Superior temporal gyrus (tissue), 1 donor: Measurements from ENCODE around the gene CPA1.

Source experiments
- DNase-seq: peaks from one replicate; pipeline ENCODE4 v3.0.0-alpha.2; 2016; ENCODE audit errors: extremely low spot score

CPA1 gene

GRCh38 chr7:130394421-130395195 is 14.3 kb downstream of the CPA1 start:
- DNase-seq, result no peak

- peak; percentile 10 for DNase-seq
These were observed 15.1 kb downstream of the CPA1 start for GRCh38 chr7:130395421-130395820.

GRCh38 chr7:130396109-130396508 is 15.8 kb downstream of the CPA1 start:
- no peak for DNase-seq

GRCh38 chr7:130397051-130397757 is 16.9 kb downstream of the CPA1 start:
- DNase-seq, result no peak

GRCh38 chr7:130397758-130398073 is 17.4 kb downstream of the CPA1 start:
- DNase-seq, result no peak

- no peak for DNase-seq
These were observed 18.3 kb downstream of the CPA1 start for GRCh38 chr7:130398526-130399090.

- DNase-seq, result no peak
These were observed 19.9 kb downstream of the CPA1 start for GRCh38 chr7:130400120-130400572.

GRCh38 chr7:130401101-130401500 is 20.8 kb downstream of the CPA1 start:
- DNase-seq, result no peak

- no peak for DNase-seq
These were observed 21.3 kb downstream of the CPA1 start for GRCh38 chr7:130401578-130401977.

- peak; percentile 24 for DNase-seq
These were observed 24.7 kb downstream of the CPA1 start for GRCh38 chr7:130405003-130405402.

GRCh38 chr7:130409067-130409711 is 28.9 kb downstream of the CPA1 start:
- peak; percentile 67 for DNase-seq

- DNase-seq, result no peak
These were observed 29.4 kb downstream of the CPA1 start for GRCh38 chr7:130409712-130410072.

GRCh38 chr7:130410868-130411541 is 30.7 kb downstream of the CPA1 start:
- DNase-seq, result no peak

- no peak for DNase-seq
These were observed 32.9 kb downstream of the CPA1 start for GRCh38 chr7:130413201-130413600.

- DNase-seq, result no peak
These were observed 34.7 kb downstream of the CPA1 start for GRCh38 chr7:130415006-130415405.

- peak; percentile 64 for DNase-seq
These were observed 36.9 kb downstream of the CPA1 start for GRCh38 chr7:130417213-130417612.

GRCh38 chr7:130418306-130418705 is 38.0 kb downstream of the CPA1 start:
- DNase-seq, result no peak

GRCh38 chr7:130419658-130420057 is 39.4 kb downstream of the CPA1 start:
- no peak for DNase-seq

GRCh38 chr7:130420943-130421578 is 40.8 kb downstream of the CPA1 start:
- peak; percentile 75 for DNase-seq

GRCh38 chr7:130421684-130422083 is 41.4 kb downstream of the CPA1 start:
- peak; percentile 78 for DNase-seq

GRCh38 chr7:130423501-130424037 is 43.3 kb downstream of the CPA1 start:
- DNase-seq, result no peak
